GM21360 (cell line): ENCODE data around the gene IMMT.
"Not testable (repeated sequence)": the region's sequence is repeated elsewhere in the genome, so short reads cannot be mapped to it uniquely, and the experiment has no call there.

Experiments used
- ATAC-seq: cut with Tn5 transposase; IDR thresholded peaks from one replicate; pipeline ENCODE4 v1.9.1; 2021; ENCODE audit warnings: mild to moderate bottlenecking, moderate library complexity; ENCODE audit not compliant: unreplicated experiment

IMMT gene

GRCh38 chr2:86195055-86195807, at the start of gene IMMT:
IMMT (minus strand) TSS chr2:86195462; CDS start chr2:86195382, 80 bp downstream.
- peak; percentile 75 for ATAC-seq

- not testable (repeated sequence) for ATAC-seq
These were observed 49.5 kb upstream of the IMMT start for GRCh38 chr2:86244781-86245180.

GRCh38 chr2:86243950-86244733, 48.9 kb upstream of the IMMT start:
- ATAC-seq, result peak; percentile 53

GRCh38 chr2:86243272-86243671, 48.0 kb upstream of the IMMT start:
- no peak for ATAC-seq

- no peak for ATAC-seq
These were observed 46.3 kb upstream of the IMMT start for GRCh38 chr2:86241611-86242010.

GRCh38 chr2:86240251-86240650, 45.0 kb upstream of the IMMT start:
- no peak for ATAC-seq

GRCh38 chr2:86239745-86240144, 44.5 kb upstream of the IMMT start:
- no peak for ATAC-seq

GRCh38 chr2:86239326-86239725, 44.1 kb upstream of the IMMT start:
- no peak for ATAC-seq

GRCh38 chr2:86238354-86238753, 43.1 kb upstream of the IMMT start:
- peak; percentile 87 for ATAC-seq

- ATAC-seq, result no peak
These were observed 41.9 kb upstream of the IMMT start for GRCh38 chr2:86237172-86237571.

- no peak for ATAC-seq
These were observed 40.1 kb upstream of the IMMT start for GRCh38 chr2:86235196-86235980.

- ATAC-seq, result no peak
These were observed 39.4 kb upstream of the IMMT start for GRCh38 chr2:86234563-86235131.

GRCh38 chr2:86233436-86233835, 38.2 kb upstream of the IMMT start:
- ATAC-seq, result no peak

- ATAC-seq, result no peak
These were observed 37.6 kb upstream of the IMMT start for GRCh38 chr2:86232910-86233309.

- no peak for ATAC-seq
These were observed 37.1 kb upstream of the IMMT start for GRCh38 chr2:86232373-86232784.

- ATAC-seq, result no peak
These were observed 36.6 kb upstream of the IMMT start for GRCh38 chr2:86231680-86232372.

GRCh38 chr2:86230961-86231360, 35.7 kb upstream of the IMMT start:
- ATAC-seq, result no peak

GRCh38 chr2:86229221-86229620, 34.0 kb upstream of the IMMT start:
- ATAC-seq, result no peak

GRCh38 chr2:86228574-86228973, 33.3 kb upstream of the IMMT start:
- not testable (repeated sequence) for ATAC-seq

GRCh38 chr2:86227685-86228084, 32.4 kb upstream of the IMMT start:
- no peak for ATAC-seq
